Endothelial cell of umbilical vein (primary cell): Measurements from ENCODE around the gene ARID1B.

Experiments
- FOS ChIP-seq: IDR thresholded peaks from 2 replicates; pipeline ENCODE4 v1.6.1; 2011; ENCODE audit warnings: mild to moderate bottlenecking, low read length, moderate library complexity, borderline replicate concordance; ENCODE audit not compliant: insufficient read depth
- POLR2A ChIP-seq: IDR thresholded peaks from 2 replicates; pipeline ENCODE4 v1.6.1; 2012; ENCODE audit warnings: low read depth, mild to moderate bottlenecking, control low read depth, low read length
- POLR2AphosphoS5 ChIP-seq: IDR thresholded peaks from 2 replicates; pipeline ENCODE4 v1.6.1; 2012; ENCODE audit warnings: low read depth, mild to moderate bottlenecking, control low read depth, low read length, moderate library complexity; ENCODE audit not compliant: insufficient read depth
- TF ChIP-seq, protein P1 (sequence below), 2 donors: IDR thresholded peaks; 1 replicate in 1 of 2; 2 replicates in 1 of 2; pipeline ENCODE4 v1.5.1; 2011; ENCODE audit warnings: low read length in 2 of 2, mild to moderate bottlenecking in 2 of 2, moderate library complexity in 2 of 2, control low read depth in 1 of 2, inconsistent platforms in 1 of 2, low read depth in 1 of 2; ENCODE audit not compliant: insufficient read depth in 1 of 2; ENCODE audit errors: extremely low read depth in 1 of 2

- TF ChIP-seq, protein P1, sequence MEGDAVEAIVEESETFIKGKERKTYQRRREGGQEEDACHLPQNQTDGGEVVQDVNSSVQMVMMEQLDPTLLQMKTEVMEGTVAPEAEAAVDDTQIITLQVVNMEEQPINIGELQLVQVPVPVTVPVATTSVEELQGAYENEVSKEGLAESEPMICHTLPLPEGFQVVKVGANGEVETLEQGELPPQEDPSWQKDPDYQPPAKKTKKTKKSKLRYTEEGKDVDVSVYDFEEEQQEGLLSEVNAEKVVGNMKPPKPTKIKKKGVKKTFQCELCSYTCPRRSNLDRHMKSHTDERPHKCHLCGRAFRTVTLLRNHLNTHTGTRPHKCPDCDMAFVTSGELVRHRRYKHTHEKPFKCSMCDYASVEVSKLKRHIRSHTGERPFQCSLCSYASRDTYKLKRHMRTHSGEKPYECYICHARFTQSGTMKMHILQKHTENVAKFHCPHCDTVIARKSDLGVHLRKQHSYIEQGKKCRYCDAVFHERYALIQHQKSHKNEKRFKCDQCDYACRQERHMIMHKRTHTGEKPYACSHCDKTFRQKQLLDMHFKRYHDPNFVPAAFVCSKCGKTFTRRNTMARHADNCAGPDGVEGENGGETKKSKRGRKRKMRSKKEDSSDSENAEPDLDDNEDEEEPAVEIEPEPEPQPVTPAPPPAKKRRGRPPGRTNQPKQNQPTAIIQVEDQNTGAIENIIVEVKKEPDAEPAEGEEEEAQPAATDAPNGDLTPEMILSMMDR (IDR thresholded peaks at IDR 0.05; ENCODE audit: extremely low read depth in 1 of 2, insufficient read depth in 1 of 2, low read depth in 1 of 2, low read length in 2 of 2), result no peak
- TF ChIP-seq FOS, result no peak
- TF ChIP-seq POLR2AphosphoS5, result no peak
- no peak for TF ChIP-seq POLR2A
These were observed 260.0 kb downstream of the ARID1B start for GRCh38 chr6:157037165-157037564.
